Measurements from ENCODE around the gene SLC24A3.

DNA sequence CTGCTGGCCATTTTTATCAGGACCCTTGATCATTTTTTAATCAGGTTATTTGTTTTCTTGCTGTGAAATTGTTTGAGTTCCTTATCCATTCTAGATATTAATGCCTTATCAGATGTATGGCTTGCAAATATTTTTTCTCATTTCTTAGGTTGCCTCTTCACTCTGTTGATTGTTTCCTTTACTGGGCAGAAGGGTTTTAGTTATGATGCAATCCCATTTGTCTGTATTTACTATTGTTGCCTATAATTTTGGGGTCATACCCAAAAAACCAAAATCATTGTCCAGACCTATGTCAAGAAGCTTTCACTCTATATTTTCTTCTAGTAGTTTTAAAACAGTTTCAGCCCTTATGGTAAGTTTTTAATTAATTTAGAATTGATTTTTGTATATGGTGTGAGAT, 172.5 kb downstream of the SLC24A3 start:
- no peak for TF ChIP-seq EZH2 (IDR thresholded peaks at IDR 0.05; ENCODE audit: insufficient read depth, poor library complexity, severe bottlenecking)
- no peak for TF ChIP-seq EZH2phosphoT487 (IDR thresholded peaks at IDR 0.05; ENCODE audit: insufficient read depth, low read depth)
